Breast epithelium (tissue), 3 donors: ENCODE results near the gene ADCY7.

Experiments used
- CTCF ChIP-seq, 3 donors: fragments of 450-650 bp; IDR thresholded peaks; one replicate each; pipeline ENCODE4 v1.5.1; 2016 to 2017; ENCODE audit warnings: antibody characterized with exemption in 3 of 3, mild to moderate bottlenecking in 3 of 3, moderate library complexity in 3 of 3
- POLR2A ChIP-seq: fragments of 450-650 bp; IDR thresholded peaks from one replicate; pipeline ENCODE4 v1.6.1; 2016; ENCODE audit warnings: antibody characterized with exemption, mild to moderate bottlenecking, moderate library complexity
- POLR2AphosphoS5 ChIP-seq, 3 donors: sonication (generic); formaldehyde crosslinking; IDR thresholded peaks; one replicate each; pipeline ENCODE4 v1.6.1; 2017; ENCODE audit warnings: antibody characterized with exemption in 3 of 3

DNA sequence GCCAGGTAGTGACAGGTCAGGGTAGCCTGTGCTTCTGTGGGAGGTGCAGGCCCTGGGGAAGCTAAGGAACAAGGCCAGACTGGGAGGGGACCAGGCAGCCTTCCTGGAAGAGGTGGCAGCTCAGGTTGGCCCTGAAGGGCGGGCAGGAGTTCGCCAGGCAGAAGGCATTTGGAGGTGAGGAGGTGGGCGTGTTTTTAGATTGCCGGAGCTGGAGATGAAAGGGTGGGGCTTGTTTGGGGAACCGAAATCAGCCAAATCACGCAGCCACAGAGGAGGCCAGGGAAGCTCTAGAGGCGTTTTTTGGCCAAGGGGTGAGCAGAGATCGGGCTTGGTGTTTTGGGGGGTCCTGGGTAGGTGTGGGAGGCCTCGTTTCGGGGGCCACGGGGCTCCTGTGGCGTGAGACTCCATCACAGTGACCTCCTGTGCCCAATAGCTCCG lies 7.6 kb downstream of the ADCY7 start:
- TF ChIP-seq CTCF (IDR thresholded peaks at IDR 0.05) (no peak), POLR2AphosphoS5 (IDR thresholded peaks at IDR 0.05) (no peak), POLR2A (no peak)
